Fibroblast of skin of left quadriceps (primary cell): ENCODE results near the gene NFASC.
A peak's percentile ranks its signal among the peaks of the same experiment; 100 is the strongest.

ENCODE experiments used
- DNase-seq, 2 experiments: peaks; one replicate each; pipeline ENCODE4 v3.0.0-alpha.2; 2013; ENCODE audit warnings: low read depth in 2 of 2

The NFASC gene

DNA sequence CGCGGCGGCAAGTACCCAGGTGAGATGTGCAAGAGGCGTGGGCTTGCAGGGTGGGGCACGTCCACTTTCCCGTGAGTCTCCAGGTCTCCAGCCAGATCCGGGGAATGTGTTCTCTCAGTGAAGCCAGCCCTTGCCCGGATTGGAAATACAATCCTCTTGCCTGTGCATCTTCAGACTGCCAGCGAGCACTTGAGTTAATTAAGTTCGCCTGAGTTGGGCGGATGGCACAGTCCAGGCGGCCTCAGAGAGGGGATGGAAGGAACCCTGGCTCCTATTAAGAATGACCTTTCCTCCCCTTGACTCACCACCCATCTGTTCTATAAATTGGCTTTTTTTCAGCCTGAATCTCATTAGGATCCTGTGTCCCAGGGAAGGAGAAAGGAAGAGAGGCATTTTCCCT is 139.0 kb downstream of the NFASC start:
- no peak for DNase-seq

DNA sequence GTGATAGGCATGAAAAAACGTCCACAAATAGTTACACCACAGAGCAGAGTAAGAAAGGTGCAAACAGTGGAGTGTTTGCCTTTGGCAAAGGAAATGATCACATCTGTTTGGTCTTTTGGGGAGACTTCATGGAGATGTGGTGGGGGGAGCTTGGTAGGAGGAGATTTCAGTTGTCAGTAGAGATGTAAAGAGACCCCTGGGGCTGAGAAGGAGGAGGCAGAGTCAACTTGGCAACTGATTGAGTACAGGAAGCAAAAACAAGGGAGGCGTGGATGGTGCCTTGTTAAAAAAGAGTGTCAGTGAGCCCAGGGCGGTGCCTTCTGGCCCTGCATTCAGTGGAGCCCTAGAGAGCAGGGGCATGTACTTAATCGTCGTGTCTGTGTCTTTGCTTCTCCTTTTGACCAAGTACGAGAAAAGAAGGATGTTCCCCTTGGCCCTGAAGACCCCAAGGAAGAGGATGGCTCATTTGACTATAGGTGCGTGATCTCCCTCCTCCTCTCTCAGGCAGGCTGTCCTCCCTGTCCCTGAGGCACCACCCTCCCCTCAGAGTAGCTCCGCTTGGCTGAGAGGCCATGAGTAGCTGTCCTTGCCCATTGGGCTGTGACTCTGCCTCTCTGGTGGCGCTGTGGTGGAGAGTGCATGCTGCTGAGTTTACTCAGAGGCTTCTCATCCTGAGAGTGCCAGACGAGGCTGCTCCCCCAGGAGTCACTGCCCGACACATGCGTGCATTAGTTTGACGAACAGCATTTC is 141.9 kb downstream of the NFASC start:
- no peak for DNase-seq

GRCh38 chr1:205013683-205014367 is 143.2 kb downstream of the NFASC start:
- peak; percentile 11 to 18 for DNase-seq

DNA sequence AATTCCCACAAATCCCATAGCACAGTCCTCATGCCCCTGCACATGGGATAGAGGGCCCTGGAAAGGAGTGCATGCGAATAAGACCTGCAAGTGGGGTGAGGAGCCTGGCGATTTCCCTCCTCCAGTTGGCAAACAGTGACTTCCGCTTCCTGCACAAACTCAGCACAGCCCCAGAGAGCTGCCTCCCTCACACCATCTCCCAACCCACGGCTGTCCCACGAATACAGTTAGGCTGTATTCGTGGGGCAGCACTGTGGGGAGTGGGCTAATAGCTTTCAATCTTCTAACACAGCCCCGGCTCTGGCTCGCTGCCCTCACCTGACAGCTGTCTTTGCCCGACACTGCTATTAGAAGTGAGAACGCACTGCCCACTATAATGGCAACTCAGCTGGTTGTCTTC is 144.1 kb downstream of the NFASC start:
- no peak for DNase-seq

DNA sequence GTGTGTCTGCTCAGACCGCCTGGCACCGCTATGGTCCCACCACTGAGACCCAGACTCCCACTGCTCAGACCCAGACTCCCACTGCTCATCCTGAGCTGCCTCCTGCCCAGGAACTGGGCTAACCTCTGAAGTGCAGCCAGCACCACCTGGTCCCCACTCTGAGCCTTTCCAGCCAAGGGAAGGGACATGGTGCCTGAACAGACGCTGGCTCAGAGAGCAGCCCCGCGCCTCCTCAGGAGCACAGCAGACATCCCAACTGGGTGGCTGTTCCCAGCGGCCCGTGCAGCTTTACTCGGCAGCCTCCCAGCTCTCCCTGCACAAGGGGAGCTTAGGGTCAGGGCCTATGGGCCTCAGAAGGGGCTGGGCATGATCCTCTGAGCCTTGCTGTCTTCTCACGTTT is 144.6 kb downstream of the NFASC start:
- no peak for DNase-seq

DNA sequence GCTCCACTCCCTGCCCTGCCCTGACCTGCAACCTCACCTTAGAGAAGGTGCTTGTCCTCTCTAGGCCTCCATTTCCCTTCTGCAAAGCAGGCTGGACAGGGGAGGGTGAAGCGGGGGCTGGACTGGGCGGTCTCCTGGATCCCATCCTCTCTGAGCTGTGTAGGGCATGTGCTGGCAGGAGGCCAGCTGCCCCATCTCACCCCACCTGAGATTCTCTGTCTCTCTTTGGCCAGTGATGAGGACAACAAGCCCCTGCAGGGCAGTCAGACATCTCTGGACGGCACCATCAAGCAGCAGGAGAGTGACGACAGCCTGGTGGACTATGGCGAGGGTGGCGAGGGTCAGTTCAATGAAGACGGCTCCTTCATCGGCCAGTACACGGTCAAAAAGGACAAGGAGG is 145.4 kb downstream of the NFASC start:
- DNase-seq, result no peak

DNA sequence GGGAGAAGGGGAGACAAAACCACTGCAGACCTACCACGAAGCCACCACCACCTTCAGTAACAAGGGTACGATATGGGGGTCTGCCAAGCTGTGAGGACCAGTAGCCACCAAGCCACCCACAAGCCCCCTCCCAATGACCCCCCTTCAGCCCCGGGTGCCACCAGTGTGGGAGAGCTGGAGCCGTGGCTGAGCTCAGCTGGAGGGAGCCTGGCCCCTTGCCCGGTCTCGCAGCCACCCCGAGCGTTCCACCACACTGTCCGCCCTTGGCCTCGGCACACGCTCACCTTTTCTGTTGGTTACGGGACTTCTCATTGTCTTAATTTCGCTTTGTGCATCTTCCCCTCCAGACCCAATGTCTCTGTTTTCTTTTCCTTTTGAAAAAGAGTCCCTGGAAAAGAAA is 145.9 kb downstream of the NFASC start:
- no peak for DNase-seq

GRCh38 chr1:205017001-205017400 is 146.3 kb downstream of the NFASC start:
- no peak for DNase-seq

DNA sequence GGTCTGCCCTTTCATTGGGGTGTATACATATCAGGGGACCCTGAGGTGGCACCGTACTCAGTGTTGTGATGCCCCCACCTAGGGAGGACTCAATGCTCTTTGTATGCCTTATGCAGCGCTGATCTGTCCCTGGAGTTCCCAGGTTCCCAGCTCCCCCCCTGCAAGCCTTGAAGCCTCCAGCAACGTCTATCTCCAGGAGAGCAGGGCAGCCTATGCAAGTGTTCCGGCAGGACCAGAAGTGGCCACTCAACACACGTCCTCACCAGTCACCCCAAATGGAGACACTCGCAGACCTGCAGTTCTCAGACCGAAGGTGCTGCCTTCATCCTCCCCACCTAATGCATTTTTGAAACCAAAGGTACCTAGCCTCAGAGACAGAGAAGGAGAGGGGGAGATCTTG is 147.1 kb downstream of the NFASC start:
- no peak for DNase-seq

DNA sequence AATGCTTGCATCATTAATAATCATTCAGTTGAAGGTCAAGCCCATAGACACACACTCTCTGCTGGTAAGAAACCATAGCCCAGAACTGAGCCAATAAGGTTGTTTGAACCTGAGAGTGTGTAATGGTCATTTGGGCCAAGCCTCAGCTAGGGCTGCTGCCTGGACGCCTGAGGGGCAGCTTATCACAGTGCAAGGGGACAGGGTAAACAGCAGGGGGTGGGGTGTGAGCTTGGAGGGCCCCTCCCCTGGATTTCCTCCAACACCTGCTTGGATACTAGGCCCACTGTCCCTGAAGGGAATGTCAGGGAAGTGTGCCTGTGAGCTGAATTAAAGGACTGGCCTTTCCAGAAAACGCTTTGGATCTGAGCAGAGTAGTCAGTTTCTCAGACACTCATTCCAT is 147.7 kb downstream of the NFASC start:
- DNase-seq, result no peak

DNA sequence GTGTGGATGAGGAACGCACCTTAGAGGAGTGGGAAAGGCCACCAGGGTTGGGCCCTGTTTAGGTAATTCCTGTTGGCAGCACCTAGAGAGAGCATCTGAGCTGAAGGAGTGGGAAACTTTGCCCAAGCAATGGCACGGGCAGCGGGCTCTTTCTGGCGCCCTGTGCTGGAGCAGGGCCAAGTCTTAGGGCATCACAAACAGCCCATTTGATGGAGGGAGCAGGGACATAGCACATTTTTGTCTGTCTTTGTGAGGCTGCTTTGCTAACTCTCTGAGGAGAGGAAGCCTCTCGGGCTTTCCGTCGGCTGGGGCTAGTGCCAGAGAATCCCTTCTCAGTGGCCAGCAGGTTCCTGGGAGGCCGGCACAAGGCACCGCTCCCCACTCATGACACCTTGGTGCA is 149.8 kb downstream of the NFASC start:
- no peak for DNase-seq

DNA sequence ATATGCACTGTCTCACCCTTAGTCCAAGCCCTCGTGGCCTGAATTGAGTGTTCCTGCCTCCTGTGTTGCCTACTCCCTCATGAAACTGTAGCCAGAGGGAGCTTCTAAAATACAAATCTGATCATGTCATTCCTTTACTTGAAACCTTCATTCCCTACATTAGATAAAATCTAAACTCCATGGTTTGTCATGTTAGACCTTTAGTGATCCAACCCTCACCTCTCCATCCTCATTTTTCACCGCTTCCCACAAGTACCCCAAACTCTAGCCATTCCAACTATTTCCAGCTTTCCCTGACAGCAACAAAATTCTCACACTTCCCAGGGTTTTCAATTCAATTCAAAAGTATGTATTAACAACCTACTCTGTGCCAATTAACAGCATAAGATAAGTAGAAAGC is 154.0 kb downstream of the NFASC start:
- no peak for DNase-seq

DNA sequence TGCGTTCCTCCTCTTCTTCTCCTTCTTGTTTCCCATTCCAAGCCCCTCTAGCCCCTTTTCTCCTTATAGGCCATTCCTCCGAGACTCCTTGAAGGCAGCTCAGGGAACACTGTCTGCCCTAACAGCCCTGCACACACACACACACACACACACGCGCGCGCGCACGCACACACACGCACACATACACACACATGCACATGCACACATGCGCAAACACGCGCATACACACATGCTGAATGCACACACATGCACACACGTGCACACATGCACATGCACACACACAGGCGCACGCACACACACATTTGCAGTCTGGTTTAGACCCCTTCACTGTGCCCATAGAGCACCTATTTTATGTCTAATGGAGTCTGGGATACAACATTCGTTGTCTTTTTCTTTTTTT is 154.6 kb downstream of the NFASC start:
- DNase-seq, result no peak

- DNase-seq, result no peak
Observed at GRCh38 chr1:205026181-205026580, 155.5 kb downstream of the NFASC start.

- DNase-seq, result no peak
Observed at GRCh38 chr1:205028390-205028789, 157.7 kb downstream of the NFASC start.

DNA sequence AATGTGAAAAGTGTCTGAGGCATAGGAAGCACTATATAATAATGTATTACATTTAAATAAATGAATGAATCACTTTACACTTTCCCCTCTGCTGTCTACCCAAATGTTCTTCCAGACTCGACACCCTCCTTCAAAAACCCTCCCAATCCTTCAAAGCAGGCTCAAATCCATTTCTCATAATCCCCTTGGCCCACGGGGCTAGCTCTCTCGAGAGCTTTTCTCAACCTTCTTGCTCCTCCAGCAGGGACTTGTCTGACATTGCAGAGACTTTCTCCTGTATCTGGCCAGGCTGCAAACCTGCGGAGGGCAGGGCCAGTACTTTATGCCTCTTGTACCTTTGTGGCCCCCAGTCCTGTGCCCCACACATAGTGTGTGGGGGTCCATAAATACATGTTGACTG is 158.3 kb downstream of the NFASC start:
- no peak for DNase-seq

DNA sequence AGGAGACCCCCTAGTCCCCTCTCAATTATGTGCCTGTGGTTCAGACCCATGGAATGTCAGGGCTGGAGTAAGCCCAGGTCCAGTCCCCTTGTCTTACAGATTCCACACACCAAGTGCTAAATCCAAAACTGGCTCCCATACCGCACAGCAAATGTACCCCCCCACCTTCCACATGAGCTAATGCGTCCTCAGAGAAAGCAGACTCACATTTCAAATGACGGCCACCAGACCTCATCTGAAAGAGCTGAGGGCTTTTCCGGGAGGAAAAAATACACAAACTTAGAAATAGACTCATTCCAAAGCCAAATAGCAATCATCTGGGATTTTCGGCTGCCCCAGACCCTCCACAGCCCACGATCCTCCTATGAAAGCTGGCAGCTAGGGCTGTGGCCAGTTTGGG is 159.6 kb downstream of the NFASC start:
- no peak for DNase-seq

DNA sequence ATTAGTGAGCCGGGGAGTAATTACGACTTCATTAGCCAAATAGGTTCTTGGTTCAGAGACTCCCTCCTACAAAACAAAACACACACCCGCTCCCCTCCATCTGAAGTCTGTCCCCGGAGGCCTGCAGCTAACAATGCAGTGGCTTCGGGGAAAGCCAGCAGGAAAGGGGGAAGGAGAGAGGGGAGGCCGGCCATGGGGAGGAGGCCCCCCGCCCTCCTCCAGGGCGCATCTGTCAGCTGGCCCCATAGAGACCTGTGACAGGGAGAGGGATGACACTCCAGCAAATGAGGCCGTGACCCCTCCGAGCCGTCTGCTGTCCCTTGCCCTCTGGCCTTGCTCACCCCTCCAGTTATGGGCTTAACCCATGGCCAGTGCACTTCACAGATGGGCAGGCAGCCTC is 160.2 kb downstream of the NFASC start:
- DNase-seq, result no peak

GRCh38 chr1:205032508-205032907 is 161.8 kb downstream of the NFASC start:
- DNase-seq, result no peak

DNA sequence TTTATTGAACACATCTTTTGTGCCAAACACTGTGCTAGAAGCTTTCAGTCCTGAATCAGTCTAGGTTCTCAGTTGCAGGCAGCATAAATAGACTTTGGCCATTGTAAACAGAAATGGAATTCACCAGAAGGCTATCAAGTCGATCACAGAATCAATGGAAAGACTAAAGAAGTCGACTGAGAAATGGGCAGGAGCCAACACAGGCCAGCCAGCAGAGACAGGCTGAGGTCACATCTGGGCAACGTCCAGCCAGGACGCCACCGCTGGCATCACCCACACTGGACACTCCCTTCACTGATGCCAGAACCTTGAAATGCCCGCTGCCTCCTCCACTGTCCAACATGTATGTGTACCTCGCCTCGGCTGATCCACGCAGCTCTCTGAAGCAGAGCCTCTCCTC is 166.9 kb downstream of the NFASC start:
- no peak for DNase-seq

GRCh38 chr1:205038132-205038786 is 167.6 kb downstream of the NFASC start:
- DNase-seq, result no peak

DNA sequence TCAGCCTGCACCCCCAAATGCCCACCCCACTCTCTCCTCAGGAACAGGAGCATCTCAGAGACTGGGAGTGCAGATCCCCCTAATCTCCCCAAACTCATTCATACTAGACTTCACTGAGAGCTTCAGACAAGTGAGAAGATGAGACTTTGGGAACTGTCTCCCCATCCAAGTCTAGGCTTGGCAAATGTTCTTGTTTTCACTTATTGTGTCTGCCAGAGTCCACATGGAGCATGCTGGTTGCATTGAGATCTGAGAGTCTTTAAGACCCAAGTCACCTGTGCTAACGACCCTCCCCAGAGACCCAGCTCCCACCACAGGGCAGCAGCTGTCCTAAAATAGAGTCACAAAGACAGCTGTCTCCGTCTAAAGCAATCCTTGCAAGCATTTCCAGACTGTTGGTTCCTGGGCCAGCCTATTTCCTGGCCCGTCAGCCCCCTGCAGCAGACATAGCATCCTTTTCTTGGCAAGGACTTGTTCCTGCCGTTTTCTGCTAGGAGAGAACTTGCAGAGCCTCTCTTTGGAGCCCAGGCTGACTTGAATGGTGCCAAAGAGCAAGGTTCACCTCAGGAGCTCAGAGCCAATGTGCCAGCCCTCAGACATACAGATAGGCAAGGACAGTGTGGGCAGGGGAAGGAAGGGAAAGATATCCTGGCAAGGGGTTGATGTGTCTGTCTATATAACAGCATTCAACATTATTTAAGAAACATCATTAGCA is 170.5 kb downstream of the NFASC start:
- no peak for DNase-seq
